ENCODE results near the gene SLC22A6. TPM values are rescaled to one million over a fixed set of nuclear protein-coding genes. Genes with fewer than 3 reads are reported as not detected.

The SLC22A6 gene
- total RNA-seq, 4 donors from 2014 or later, result not detected

- WGBS, 2 donors, result 34 to 69% methylated on average over 4 to 5 of the region's 24 CpGs
- Histone ChIP-seq H3K27me3 (peaks cover 0 to 49% (median 0%) of the 10 kb centered on the region in 4 donors), H3K9me3 (no peaks in the 10 kb centered on the region), H3K4me1 (peaks cover 0 to 23% (median 4%) of the 10 kb centered on the region in 3 donors), H3K27ac (no peak overlapping the region), H3K36me3 (no peaks in the 10 kb centered on the region), H3K4me3 (no peak overlapping the region)
- TF ChIP-seq POLR2A (IDR thresholded peaks at IDR 0.05) (no peak), CTCF (IDR thresholded peaks at IDR 0.05) (peak in 3 of 6 experiments; percentile 13 to 49 (median 28))
- DNase-seq, result no peak
- intact Hi-C loops (cut with DNase I), result no loop called here
Measured at GRCh38 chr11:63020671-63021291, 36.0 kb upstream of the SLC22A6 start.

- H3K36me3 ChIP-seq, result no peaks in the 10 kb centered on the region
- H3K4me3 ChIP-seq, result no peak overlapping the region
- H3K4me1 ChIP-seq, result peaks cover 0 to 24% (median 4%) of the 10 kb centered on the region in 3 donors
- H3K27me3 ChIP-seq, result peaks cover 0 to 53% (median 0%) of the 10 kb centered on the region in 4 donors
- no peak overlapping the region for H3K27ac ChIP-seq
- 85 to 100% methylated on average over 1 to 2 of the region's 5 CpGs for WGBS, 2 donors
- no peak for DNase-seq
- TF ChIP-seq CTCF (IDR thresholded peaks at IDR 0.05) (no peak), POLR2A (IDR thresholded peaks at IDR 0.05) (no peak)
- intact Hi-C loops (cut with DNase I), result no loop called here
- H3K9me3 ChIP-seq, result no peaks in the 10 kb centered on the region
Measured at GRCh38 chr11:63019506-63019905, 34.7 kb upstream of the SLC22A6 start.

GRCh38 chr11:63017306-63017974 is 32.7 kb upstream of the SLC22A6 start:
- H3K4me1 ChIP-seq, result peaks cover 0 to 15% (median 0%) of the 10 kb centered on the region in 3 donors
- H3K4me3 ChIP-seq, result no peak overlapping the region
- H3K36me3 ChIP-seq, result no peaks in the 10 kb centered on the region
- WGBS, 2 donors, result 6 to 17% methylated on average over 3 to 6 of the region's 8 CpGs
- H3K27me3 ChIP-seq, result peaks cover 0 to 40% (median 0%) of the 10 kb centered on the region in 4 donors
- intact Hi-C loops (cut with DNase I), result no loop called here
- TF ChIP-seq CTCF (IDR thresholded peaks at IDR 0.05), result no peak
- no peak for TF ChIP-seq POLR2A (IDR thresholded peaks at IDR 0.05)
- DNase-seq, result no peak
- no peaks in the 10 kb centered on the region for H3K9me3 ChIP-seq
- H3K27ac ChIP-seq, result no peak overlapping the region

- intact Hi-C loops (cut with DNase I), result no loop called here
Measured at GRCh38 chr11:63015521-63016215, 30.9 kb upstream of the SLC22A6 start, which contains the start of gene SLC22A8. TSS of gene SLC22A8 (minus strand) at chr11:63015841. CDS start at chr11:63014958, 883 bp downstream.

More at GRCh38 chr11:63015521-63016215, 30.9 kb upstream of the SLC22A6 start, which contains the start of gene SLC22A8:
- no peak within 1 kb of the TSS for H3K27ac ChIP-seq
- no peak within 1 kb of the TSS for H3K4me3 ChIP-seq
- no CpG with 5 or more reads among the region's 18 CpGs for WGBS, 2 donors
- no peaks in the 10 kb centered on the region for H3K9me3 ChIP-seq
- TF ChIP-seq CTCF (IDR thresholded peaks at IDR 0.05) (no peak), POLR2A (IDR thresholded peaks at IDR 0.05) (no peak)
- H3K27me3 ChIP-seq, result peaks cover 0 to 27% (median 0%) of the 10 kb centered on the region in 4 donors
- DNase-seq, result no peak
- H3K36me3 ChIP-seq, result no peaks in the 10 kb centered on the region
- peaks cover 0 to 11% (median 0%) of the 10 kb centered on the region in 3 donors for H3K4me1 ChIP-seq
